Keratinocyte (primary cell): ENCODE results near the gene HEBP2. TPM values are rescaled to one million over a fixed set of nuclear protein-coding genes. Genes with fewer than 3 reads are reported as not detected.
"Not testable (repeated sequence)": the region's sequence is repeated elsewhere in the genome, so short reads cannot be mapped to it uniquely, and the experiment has no call there.

Source experiments
- DNase-seq: peaks from one replicate; pipeline ENCODE4 v3.0.0-alpha.2; 2011; ENCODE audit warnings: low read depth, missing footprints, low spot score
- FAIRE-seq: peaks from 2 replicates; lab custom pipeline; 2011; peaks lifted over from hg19 to GRCh38; lab: Jason Lieb, UNC
- H2AFZ ChIP-seq: 2 replicates; pipeline ENCODE4 v1.6.0; 2012; ENCODE audit warnings: low read length, control low read depth, inconsistent platforms; ENCODE audit not compliant: control insufficient read depth
- H3K27ac ChIP-seq: 2 replicates; pipeline ENCODE4 v1.5.1; 2011; ENCODE audit warnings: low read length; ENCODE audit not compliant: control insufficient read depth, insufficient read depth
- H3K27me3 ChIP-seq: 3 replicates; pipeline ENCODE4 v1.6.0; 2011; ENCODE audit warnings: low read length; ENCODE audit not compliant: control insufficient read depth, insufficient read depth; ENCODE audit errors: extremely low read depth
- H3K36me3 ChIP-seq, 2 experiments: 2 replicates in 1 of 2; 3 replicates in 1 of 2; pipeline ENCODE4 v1.5.1; 2011; ENCODE audit warnings: low read length in 2 of 2, mild to moderate bottlenecking in 1 of 2; ENCODE audit not compliant: control insufficient read depth in 2 of 2, insufficient read depth in 2 of 2; ENCODE audit errors: extremely low read depth in 1 of 2
- H3K4me1 ChIP-seq: 3 replicates; pipeline ENCODE4 v1.5.1; 2011; ENCODE audit warnings: low read length; ENCODE audit not compliant: control insufficient read depth, insufficient read depth; ENCODE audit errors: extremely low read depth
- H3K4me2 ChIP-seq: 3 replicates; pipeline ENCODE4 v1.6.0; 2011; ENCODE audit warnings: low read depth, low read length; ENCODE audit not compliant: control insufficient read depth, insufficient read depth; ENCODE audit errors: extremely low read depth
- H3K4me3 ChIP-seq, 3 experiments: fragments of 200-600 bp in 1 of 3; sonication (generic) in 1 of 3; 2 replicates in 2 of 3; 3 replicates in 1 of 3; pipeline ENCODE4 v1.5.1; 2011 to 2016; ENCODE audit warnings: low read length in 3 of 3, mild to moderate bottlenecking in 3 of 3, control low read depth in 2 of 3, inconsistent platforms in 1 of 3, low read depth in 1 of 3, mixed read lengths in 1 of 3, mixed run types in 1 of 3, moderate library complexity in 1 of 3; ENCODE audit not compliant: control insufficient read depth in 2 of 3, insufficient read depth in 2 of 3; ENCODE audit errors: extremely low read depth in 1 of 3
- H3K79me2 ChIP-seq: 2 replicates; pipeline ENCODE4 v1.6.0; 2012; ENCODE audit warnings: low read length; ENCODE audit not compliant: control insufficient read depth, insufficient read depth
- H3K9ac ChIP-seq: 3 replicates; pipeline ENCODE4 v1.6.0; 2011; ENCODE audit warnings: low read length; ENCODE audit not compliant: control insufficient read depth, insufficient read depth; ENCODE audit errors: extremely low read depth
- H3K9me1 ChIP-seq: 3 replicates; pipeline ENCODE4 v1.6.0; 2011; ENCODE audit warnings: low read length; ENCODE audit not compliant: control insufficient read depth, insufficient read depth; ENCODE audit errors: extremely low read depth
- H3K9me3 ChIP-seq: 2 replicates; pipeline ENCODE4 v1.5.1; 2012; ENCODE audit warnings: low read depth, low read length; ENCODE audit not compliant: control insufficient read depth
- H4K20me1 ChIP-seq: 3 replicates; pipeline ENCODE4 v1.6.0; 2011; ENCODE audit warnings: low read length; ENCODE audit not compliant: control insufficient read depth, insufficient read depth; ENCODE audit errors: extremely low read depth
- CTCF ChIP-seq, 3 experiments: IDR thresholded peaks in 1 of 3; conservative IDR thresholded peaks in 1 of 3; optimal IDR thresholded peaks in 1 of 3; 2 replicates in 2 of 3; 3 replicates in 1 of 3; pipeline versions ENCODE3 to v1.5.1; 2011; ENCODE audit warnings: low read length in 3 of 3, mild to moderate bottlenecking in 3 of 3, moderate library complexity in 2 of 3, control low read depth in 1 of 3, inconsistent platforms in 1 of 3; ENCODE audit not compliant: insufficient read depth in 2 of 3; ENCODE audit errors: extremely low read depth in 1 of 3
- EZH2 ChIP-seq: IDR thresholded peaks from one replicate; pipeline ENCODE4 v1.6.1; 2012; ENCODE audit warnings: inconsistent platforms, mild to moderate bottlenecking, low read length, moderate library complexity
- dilution Hi-C: fragments of 300-500 bp; cut with MboI; formaldehyde crosslinking; loops from one replicate; pipeline ENCODE4 v1.7.0; 2020; ENCODE audit warnings: low sequenced_read_pairs; ENCODE audit not compliant: extremely low pct_ligation_motif_present
- polyA plus RNA-seq, 5 experiments: library from polyadenylated mRNA; depleted of rRNA in 3 of 5; stranded (reverse) in 3 of 5; stranded (forward) in 1 of 5; unstranded in 1 of 5; fragments of >200 nt; gene quantifications; 1 replicate in 1 of 5; 2 replicates in 3 of 5; 3 replicates in 1 of 5; pipeline versions ENCODE4 v1.2.1 to v1.2.3, GENCODE V29; 2011 to 2012; ENCODE audit warnings: missing spikeins in 2 of 5, low read depth in 1 of 5, low replicate concordance in 1 of 5

Gene HEBP2
- polyA plus RNA-seq, 1 donor (not counting 4 experiments of a cell fraction or from before 2014, with no cell fraction given) = 41.9 TPM

- no peak for FAIRE-seq
- DNase-seq = no peak
- Histone ChIP-seq H3K27me3 (no peaks in the 10 kb centered on the region), H3K79me2 (no peaks in the 10 kb centered on the region), H3K4me2 (no peak overlapping the region), H3K4me3 (no peak overlapping the region), H3K27ac (no peak overlapping the region), H3K9me3 (no peaks in the 10 kb centered on the region), H3K36me3 (peaks cover 10 to 16% of the 10 kb centered on the region in 2 experiments), H4K20me1 (no peaks in the 10 kb centered on the region), H2AFZ (no peak overlapping the region), H3K9ac (no peak overlapping the region), H3K9me1 (no peaks in the 10 kb centered on the region), H3K4me1 (no peaks in the 10 kb centered on the region)
- dilution Hi-C loops = no loop called here
- TF ChIP-seq CTCF (optimal IDR thresholded peaks at IDR 0.05 in 1 of 3, IDR thresholded peaks at IDR 0.05 in 1 of 3, conservative IDR thresholded peaks at IDR 0.05 in 1 of 3; ENCODE audit: extremely low read depth in 1 of 3, insufficient read depth in 2 of 3, low read length in 3 of 3) (no peak), EZH2 (no peak)
Measured at GRCh38 chr6:138422861-138423260, 18.8 kb downstream of the HEBP2 start.

- Histone ChIP-seq H3K27me3 (no peaks in the 10 kb centered on the region), H3K27ac (no peak overlapping the region), H3K36me3 (peaks cover 12 to 25% of the 10 kb centered on the region in 2 experiments), H4K20me1 (no peaks in the 10 kb centered on the region), H2AFZ (no peak overlapping the region), H3K9me3 (no peaks in the 10 kb centered on the region), H3K4me1 (no peaks in the 10 kb centered on the region), H3K9ac (no peak overlapping the region), H3K4me3 (no peak overlapping the region), H3K4me2 (no peak overlapping the region), H3K9me1 (no peaks in the 10 kb centered on the region), H3K79me2 (no peaks in the 10 kb centered on the region)
- FAIRE-seq (no peak), DNase-seq (no peak)
- TF ChIP-seq EZH2 (no peak), CTCF (optimal IDR thresholded peaks at IDR 0.05 in 1 of 3, IDR thresholded peaks at IDR 0.05 in 1 of 3, conservative IDR thresholded peaks at IDR 0.05 in 1 of 3; ENCODE audit: extremely low read depth in 1 of 3, insufficient read depth in 2 of 3, low read length in 3 of 3) (no peak)
- dilution Hi-C loops = no loop called here
Measured at GRCh38 chr6:138424004-138424904, 20.2 kb downstream of the HEBP2 start.

- H3K4me1 ChIP-seq, H3K9me3 ChIP-seq, H3K4me2 ChIP-seq, H3K9me1 ChIP-seq, DNase-seq, FAIRE-seq, H3K4me3 ChIP-seq, H3K79me2 ChIP-seq, H4K20me1 ChIP-seq, dilution Hi-C loops, H3K27me3 ChIP-seq, H2AFZ ChIP-seq, H3K9ac ChIP-seq, H3K27ac ChIP-seq: not testable (repeated sequence)
- H3K36me3 ChIP-seq = peaks cover 14 to 31% of the 10 kb centered on the region in 2 experiments
Measured at GRCh38 chr6:138425256-138425655, 21.2 kb downstream of the HEBP2 start.
